K562 treated with DMSO at 1 percent for 12 hours (cell line): Measurements from ENCODE around the gene SORBS2. TPM values are rescaled to one million over a fixed set of nuclear protein-coding genes. Genes with fewer than 3 reads are reported as not detected.

Experiments
- total RNA-seq: library from RNA; unstranded; fragments of 300-600 nt; gene quantifications from 2 replicates; pipeline ENCODE4 v1.2.3, GENCODE V29; 2022; ENCODE audit not compliant: insufficient read depth

SORBS2 gene
- total RNA-seq: not detected in 2 replicates

GRCh38 chr4:185811509-185812364 is at the start of gene SORBS2:
Gene SORBS2 (minus strand): TSS chr4:185812194. CDS start chr4:185690571, 121,623 bp downstream.

